HEK293 (cell line): ENCODE measurements around the gene CALML4.

ENCODE experiments used
- CTCF ChIP-seq: fragments of 450-650 bp; formaldehyde crosslinking; IDR thresholded peaks from 2 replicates; pipeline ENCODE4 v1.5.1; 2016; ENCODE audit warnings: missing biosample characterization, missing genetic modification characterization
- EGR2 ChIP-seq: fragments of 450-650 bp; formaldehyde crosslinking; IDR thresholded peaks from 2 replicates; pipeline ENCODE4 v1.5.1; 2016; ENCODE audit warnings: low read depth, missing biosample characterization, missing genetic modification characterization
- GFI1B ChIP-seq: fragments of 450-650 bp; formaldehyde crosslinking; IDR thresholded peaks from 2 replicates; pipeline ENCODE4 v1.5.1; 2016; ENCODE audit warnings: missing biosample characterization, missing genetic modification characterization
- KLF16 ChIP-seq: fragments of 450-650 bp; formaldehyde crosslinking; IDR thresholded peaks from 2 replicates; pipeline ENCODE4 v1.5.1; 2017; ENCODE audit warnings: missing biosample characterization, missing genetic modification characterization
- KLF17 ChIP-seq: fragments of 450-650 bp; formaldehyde crosslinking; IDR thresholded peaks from 2 replicates; pipeline ENCODE4 v1.5.1; 2016; ENCODE audit warnings: missing biosample characterization, missing genetic modification characterization
- OVOL3 ChIP-seq: fragments of 450-650 bp; formaldehyde crosslinking; IDR thresholded peaks from 2 replicates; pipeline ENCODE4 v1.5.1; 2016; ENCODE audit warnings: missing biosample characterization, missing genetic modification characterization
- ZBTB10 ChIP-seq: fragments of 450-650 bp; formaldehyde crosslinking; IDR thresholded peaks from 2 replicates; pipeline ENCODE4 v1.5.1; 2016; ENCODE audit warnings: missing biosample characterization, missing genetic modification characterization
- ZNF10 ChIP-seq: fragments of 450-650 bp; formaldehyde crosslinking; IDR thresholded peaks from 2 replicates; pipeline ENCODE4 v1.5.1; 2017; ENCODE audit warnings: missing biosample characterization, missing genetic modification characterization
- ZNF112 ChIP-seq: fragments of 450-650 bp; formaldehyde crosslinking; IDR thresholded peaks from 2 replicates; pipeline ENCODE4 v1.5.0; 2017; ENCODE audit warnings: missing biosample characterization, missing genetic modification characterization
- ZNF140 ChIP-seq: fragments of 450-650 bp; formaldehyde crosslinking; IDR thresholded peaks from 2 replicates; pipeline ENCODE4 v1.5.1; 2016; ENCODE audit warnings: missing biosample characterization, missing genetic modification characterization
- ZNF214 ChIP-seq: fragments of 450-650 bp; formaldehyde crosslinking; IDR thresholded peaks from 2 replicates; pipeline ENCODE4 v1.5.1; 2017; ENCODE audit warnings: missing biosample characterization, mild to moderate bottlenecking, missing genetic modification characterization, borderline replicate concordance
- ZNF391 ChIP-seq: fragments of 450-650 bp; formaldehyde crosslinking; IDR thresholded peaks from 2 replicates; pipeline ENCODE4 v1.5.1; 2016; ENCODE audit warnings: low read depth, missing biosample characterization, missing genetic modification characterization, borderline replicate concordance
- ZNF394 ChIP-seq: fragments of 450-650 bp; formaldehyde crosslinking; IDR thresholded peaks from 2 replicates; pipeline ENCODE4 v1.5.1; 2016; ENCODE audit warnings: missing biosample characterization, missing genetic modification characterization, mild to moderate bottlenecking, moderate library complexity, borderline replicate concordance
- ZNF426 ChIP-seq: fragments of 450-650 bp; formaldehyde crosslinking; IDR thresholded peaks from 2 replicates; pipeline ENCODE4 v1.5.1; 2017; ENCODE audit warnings: missing biosample characterization, missing genetic modification characterization, mild to moderate bottlenecking, inconsistent platforms, moderate library complexity
- ZNF518A ChIP-seq: fragments of 450-650 bp; formaldehyde crosslinking; conservative IDR thresholded peaks from 2 replicates; pipeline ENCODE4 v1.5.1; 2016; ENCODE audit warnings: low read depth, missing biosample characterization, missing genetic modification characterization
- ZNF626 ChIP-seq: fragments of 450-650 bp; sonication (Bioruptor Pico); formaldehyde crosslinking; IDR thresholded peaks from 2 replicates; pipeline ENCODE4 v1.5.1; 2018; ENCODE audit warnings: missing biosample characterization, missing genetic modification characterization, inconsistent platforms
- ZNF639 ChIP-seq: fragments of 450-650 bp; formaldehyde crosslinking; IDR thresholded peaks from 2 replicates; pipeline ENCODE4 v1.5.1; 2016; ENCODE audit warnings: missing biosample characterization, missing genetic modification characterization
- ZNF645 ChIP-seq: fragments of 450-650 bp; formaldehyde crosslinking; IDR thresholded peaks from 2 replicates; pipeline ENCODE4; 2016; ENCODE audit warnings: missing biosample characterization, missing genetic modification characterization
- ZNF664 ChIP-seq: fragments of 450-650 bp; formaldehyde crosslinking; IDR thresholded peaks from 2 replicates; pipeline ENCODE4 v1.5.1; 2016; ENCODE audit warnings: missing biosample characterization, missing genetic modification characterization
- ZNF785 ChIP-seq: fragments of 450-650 bp; formaldehyde crosslinking; IDR thresholded peaks from 2 replicates; pipeline ENCODE4 v1.5.1; 2016; ENCODE audit warnings: missing biosample characterization, missing genetic modification characterization
- ZNF792 ChIP-seq: fragments of 450-650 bp; formaldehyde crosslinking; IDR thresholded peaks from 2 replicates; pipeline ENCODE4 v1.5.1; 2016; ENCODE audit warnings: missing biosample characterization, missing genetic modification characterization
- ZSCAN16 ChIP-seq: fragments of 450-650 bp; formaldehyde crosslinking; IDR thresholded peaks from 2 replicates; pipeline ENCODE4 v1.5.1; 2016; ENCODE audit warnings: missing biosample characterization, missing genetic modification characterization

CALML4 gene

GRCh38 chr15:68229386-68230156 lies 24.4 kb upstream of the CALML4 start, which contains the start of gene CLN6 (continued):
- TF ChIP-seq ZNF785: no peak
- peak; percentile 82 for TF ChIP-seq CTCF (tag by site-specific recombination)
- TF ChIP-seq GFI1B (tag by site-specific recombination): no peak
- TF ChIP-seq ZNF426 (tag by site-specific recombination): no peak
- TF ChIP-seq EGR2 (tag by site-specific recombination): no peak; the same call in 1 of the 2 replicates
- TF ChIP-seq ZNF792 (tag by site-specific recombination): no peak
- TF ChIP-seq KLF17 (tag by site-specific recombination): no peak; the same call in 1 of the 2 replicates
- TF ChIP-seq ZNF10 (tag by site-specific recombination): no peak
- no peak for TF ChIP-seq ZNF664 (tag by site-specific recombination)
- no peak for TF ChIP-seq ZSCAN16 (tag by site-specific recombination)
- TF ChIP-seq ZNF214 (tag by site-specific recombination): no peak
- TF ChIP-seq OVOL3 (tag by site-specific recombination): no peak
- no peak for TF ChIP-seq ZNF639 (tag by site-specific recombination)
- TF ChIP-seq ZNF626 (tag by site-specific recombination): no peak
- TF ChIP-seq ZNF391 (tag by site-specific recombination): no peak; the same call in 1 of the 2 replicates
- peak; percentile 78 for TF ChIP-seq KLF16 (tag by site-specific recombination)
- no peak for TF ChIP-seq ZBTB10 (tag by site-specific recombination)
- TF ChIP-seq ZNF394: no peak
- no peak for TF ChIP-seq ZNF645
- TF ChIP-seq ZNF518A: no peak
- TF ChIP-seq ZNF112 (tag by site-specific recombination): no peak
- TF ChIP-seq ZNF140 (tag by site-specific recombination): no peak
